HG02759 (cell line): ENCODE data around the gene CLDN5.

ENCODE experiments used
- ATAC-seq: cut with Tn5 transposase; IDR thresholded peaks from one replicate; pipeline ENCODE4 v1.9.1; 2021; ENCODE audit warnings: mild to moderate bottlenecking, moderate library complexity; ENCODE audit not compliant: unreplicated experiment

CLDN5 gene

DNA sequence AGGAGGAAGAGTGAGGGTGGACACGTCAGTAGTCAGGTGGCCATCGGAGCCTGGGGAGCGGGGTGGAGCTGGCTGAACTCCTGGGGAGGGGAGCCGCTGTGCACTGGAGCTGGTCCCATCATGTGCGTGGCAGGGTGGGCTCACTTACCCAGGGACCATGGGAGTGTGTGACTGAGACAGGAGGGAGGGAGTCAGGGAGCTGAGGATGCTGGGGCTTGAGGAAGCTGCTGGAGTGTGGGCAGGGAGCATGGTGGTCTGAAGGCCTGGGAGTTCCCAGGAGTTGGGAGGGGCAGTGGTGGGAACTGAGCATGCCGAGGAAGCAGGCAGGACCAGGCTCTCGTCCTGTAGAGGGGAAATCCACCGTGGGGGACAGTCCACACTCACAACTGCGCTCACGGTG lies 18.0 kb downstream of the CLDN5 start:
- ATAC-seq, result no peak

- ATAC-seq, result no peak
Observed at GRCh38 chr22:19505735-19506126, 18.5 kb downstream of the CLDN5 start.

DNA sequence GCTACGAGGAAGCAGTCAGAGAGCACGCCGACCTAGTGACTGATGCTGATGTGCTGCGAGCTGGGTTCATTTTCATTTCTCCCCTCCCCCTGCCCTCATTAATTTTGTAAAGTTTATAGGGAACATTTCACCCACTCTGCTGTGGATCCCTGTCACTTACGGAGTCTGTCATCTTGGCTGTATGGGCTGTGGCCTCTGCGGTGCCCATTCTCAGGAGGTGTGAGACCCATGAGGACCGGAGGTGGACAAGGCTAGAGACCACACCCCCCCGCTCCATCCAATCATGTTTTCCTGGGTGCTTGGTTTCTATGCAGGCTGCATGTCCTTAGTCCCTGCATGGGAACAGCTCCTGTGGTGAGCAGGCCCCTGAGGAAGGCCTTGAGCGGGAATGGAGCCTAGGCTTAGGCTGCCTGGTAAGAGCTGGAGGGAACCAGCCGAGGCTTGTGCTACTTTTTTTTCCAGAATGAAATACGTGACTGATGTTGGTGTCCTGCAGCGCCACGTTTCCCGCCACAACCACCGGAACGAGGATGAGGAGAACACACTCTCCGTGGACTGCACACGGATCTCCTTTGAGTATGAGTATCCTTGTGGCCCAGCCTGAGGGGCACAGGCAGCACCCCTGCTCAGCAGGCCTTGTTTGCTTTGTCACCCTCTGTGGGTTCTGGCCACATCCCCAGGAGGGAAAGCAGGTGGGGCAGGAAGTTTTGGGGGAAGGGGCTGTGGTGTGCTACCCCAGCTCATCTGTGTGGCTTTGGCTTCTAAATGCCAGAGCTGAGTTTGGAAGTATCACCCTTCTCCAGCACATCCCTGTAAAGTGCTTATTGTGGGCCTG lies 19.1 kb downstream of the CLDN5 start:
- ATAC-seq, result no peak

- ATAC-seq, result no peak
Observed at GRCh38 chr22:19503869-19504268, 20.3 kb downstream of the CLDN5 start.

DNA sequence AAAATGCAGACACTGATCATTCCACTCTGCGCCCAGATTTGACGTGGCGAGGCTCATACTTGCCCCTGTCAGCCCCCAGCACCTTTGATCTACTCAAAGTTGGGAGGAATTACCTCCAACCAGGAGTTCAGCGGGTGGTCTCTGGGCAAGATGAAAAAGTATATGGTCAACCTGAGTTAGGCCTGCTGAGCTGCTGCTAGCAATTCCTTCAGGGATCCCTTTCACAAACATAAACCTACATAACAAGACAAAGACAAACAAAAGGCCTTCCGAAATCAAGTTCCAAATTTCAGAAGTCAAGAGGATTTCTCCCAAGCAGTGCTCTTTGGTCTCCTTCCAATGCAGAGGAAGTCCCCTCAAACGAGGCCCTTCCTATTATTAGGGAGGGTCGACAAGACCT lies 20.8 kb downstream of the CLDN5 start:
- ATAC-seq, result no peak

- ATAC-seq, result no peak
Observed at GRCh38 chr22:19501897-19502447, 22.2 kb downstream of the CLDN5 start.

DNA sequence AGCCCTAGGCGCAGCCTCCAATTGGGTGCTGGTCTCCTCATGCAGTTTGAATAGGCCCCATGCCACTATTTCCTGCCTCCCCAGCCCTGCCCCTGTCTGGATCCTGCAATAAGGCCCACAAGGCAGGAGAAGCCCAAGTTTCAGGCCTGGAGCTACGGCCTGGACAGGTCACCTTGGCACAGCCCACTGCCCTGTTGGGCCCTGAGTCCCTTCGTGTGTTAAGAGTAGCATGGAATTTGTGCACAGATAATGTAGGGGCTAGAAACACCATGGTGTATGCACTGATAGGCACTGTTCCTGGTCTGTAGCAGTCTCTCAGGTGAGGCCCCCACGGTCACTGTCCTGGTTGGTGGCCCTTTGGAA lies 24.3 kb downstream of the CLDN5 start:
- no peak for ATAC-seq

GRCh38 chr22:19499236-19499879 lies 24.9 kb downstream of the CLDN5 start:
- ATAC-seq, result no peak

- no peak for ATAC-seq
Observed at GRCh38 chr22:19498866-19499190, 25.4 kb downstream of the CLDN5 start.

- ATAC-seq, result no peak
Observed at GRCh38 chr22:19498154-19498865, 25.9 kb downstream of the CLDN5 start.

DNA sequence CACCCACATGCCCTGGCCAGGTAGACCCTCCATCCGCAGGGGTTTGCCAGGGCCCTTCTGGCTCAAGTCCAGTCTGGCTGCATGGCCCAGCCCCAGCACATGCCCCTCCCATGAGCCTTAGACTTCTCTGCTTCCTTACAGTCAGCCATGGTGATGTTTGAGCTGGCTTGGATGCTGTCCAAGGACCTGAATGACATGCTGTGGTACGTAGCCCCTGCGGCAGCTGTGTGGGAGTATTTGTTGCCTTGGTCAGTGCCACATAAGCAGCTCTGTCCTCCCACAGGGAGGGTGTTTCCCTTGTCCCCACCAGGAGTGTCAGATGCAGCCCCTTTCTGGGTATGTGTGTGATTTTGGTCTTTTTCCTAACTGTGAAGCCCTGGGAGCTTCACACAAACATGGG lies 27.0 kb downstream of the CLDN5 start:
- ATAC-seq, result no peak

GRCh38 chr22:19496324-19496630 lies 27.9 kb downstream of the CLDN5 start:
- ATAC-seq, result no peak

- no peak for ATAC-seq
Observed at GRCh38 chr22:19495562-19496323, 28.5 kb downstream of the CLDN5 start.

DNA sequence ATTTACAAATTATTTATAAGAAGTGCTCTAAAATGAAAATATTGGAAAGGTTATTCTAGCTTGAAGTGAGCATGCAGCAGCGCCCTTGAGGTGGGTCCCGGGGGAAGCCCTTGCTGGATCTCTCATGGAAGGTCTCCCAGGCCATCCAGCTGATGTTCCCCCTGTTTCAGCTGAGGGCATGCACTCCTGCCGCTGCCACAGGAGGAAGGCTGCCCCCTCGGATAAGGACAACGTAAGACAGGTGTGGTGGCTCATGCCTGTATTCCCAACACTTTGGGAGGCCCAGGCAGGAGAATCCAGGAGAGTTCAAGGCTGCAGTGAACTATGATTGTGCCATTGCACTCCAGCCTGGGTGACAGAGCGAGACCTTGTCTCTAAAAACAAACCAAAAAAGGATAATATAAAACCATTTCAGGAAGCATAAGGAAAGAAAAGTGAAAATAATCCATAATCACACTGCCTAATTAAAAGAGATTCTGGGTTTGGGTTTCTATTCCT lies 29.5 kb downstream of the CLDN5 start:
- no peak for ATAC-seq

DNA sequence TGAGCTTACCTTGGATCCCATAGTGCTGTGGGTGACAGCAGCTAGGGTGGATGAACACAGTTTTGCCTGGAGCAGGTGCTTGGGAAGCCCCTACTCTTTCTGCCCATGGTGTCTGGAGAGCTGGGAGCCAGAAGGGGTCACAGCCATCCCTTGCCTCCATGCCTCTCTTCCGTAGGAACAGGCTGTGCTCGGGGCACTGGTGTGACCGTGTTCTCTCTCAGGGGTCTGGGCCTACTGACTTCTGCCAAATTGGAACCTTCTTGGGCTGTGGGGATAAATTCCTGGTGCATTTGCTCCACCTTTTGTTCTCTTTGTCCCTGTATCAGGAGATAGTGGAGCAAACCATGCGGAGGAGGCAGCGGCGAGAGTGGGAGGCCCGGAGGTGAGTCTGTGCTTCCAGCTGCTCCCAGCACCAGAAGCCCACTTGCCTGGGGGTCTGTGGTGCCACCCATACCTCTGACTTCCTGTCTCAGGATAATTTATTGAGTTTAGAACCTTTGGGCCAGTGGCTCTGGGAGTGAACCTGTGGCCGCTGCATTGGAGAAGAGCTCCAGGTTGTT lies 30.1 kb downstream of the CLDN5 start:
- no peak for ATAC-seq

- ATAC-seq, result no peak
Observed at GRCh38 chr22:19492504-19493174, 31.6 kb downstream of the CLDN5 start.

- no peak for ATAC-seq
Observed at GRCh38 chr22:19490628-19491230, 33.5 kb downstream of the CLDN5 start.

DNA sequence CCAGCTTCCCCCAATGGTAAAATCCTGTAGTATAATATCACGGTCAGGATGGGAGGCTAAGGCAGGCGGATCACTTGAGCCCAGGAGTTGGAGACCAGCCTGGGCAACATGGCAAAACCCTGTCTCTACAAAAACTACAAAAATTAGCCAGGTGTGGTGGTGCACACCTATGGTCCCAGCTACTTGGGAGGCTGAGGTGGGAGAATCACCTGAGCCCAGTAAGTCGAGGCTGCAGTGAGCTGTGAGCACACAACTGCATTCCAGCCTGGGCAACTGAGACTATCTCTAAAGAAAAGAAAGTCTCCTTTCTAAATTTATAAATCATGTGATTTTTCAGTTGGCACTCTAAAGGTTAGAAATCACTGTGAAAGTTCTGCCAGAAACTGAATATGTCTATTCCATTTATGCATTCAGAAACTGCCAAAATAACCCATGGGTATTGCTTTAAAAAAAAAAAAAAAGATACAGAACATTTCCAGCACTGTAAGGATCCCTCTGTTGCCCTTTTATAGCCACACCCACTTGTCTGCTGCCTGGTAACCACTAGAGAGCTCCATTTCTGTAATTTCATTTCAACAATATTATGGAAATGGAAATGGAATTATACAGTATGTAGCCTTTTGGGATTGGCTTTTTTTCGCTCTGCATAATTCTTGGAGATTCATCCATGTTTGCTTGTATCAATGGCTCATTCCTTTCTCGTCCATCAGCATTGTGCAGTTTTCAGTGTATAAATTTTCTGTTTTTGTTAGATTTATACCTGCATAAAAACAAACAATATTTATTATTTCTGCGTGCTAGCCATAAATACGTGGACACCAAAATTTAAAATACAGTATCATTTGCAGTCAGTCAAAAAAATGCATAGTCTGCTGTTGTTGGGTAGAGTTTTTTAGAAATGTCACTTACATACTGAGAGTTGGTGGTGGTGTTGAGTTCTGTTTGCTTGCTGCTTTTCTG lies 35.0 kb downstream of the CLDN5 start:
- no peak for ATAC-seq

DNA sequence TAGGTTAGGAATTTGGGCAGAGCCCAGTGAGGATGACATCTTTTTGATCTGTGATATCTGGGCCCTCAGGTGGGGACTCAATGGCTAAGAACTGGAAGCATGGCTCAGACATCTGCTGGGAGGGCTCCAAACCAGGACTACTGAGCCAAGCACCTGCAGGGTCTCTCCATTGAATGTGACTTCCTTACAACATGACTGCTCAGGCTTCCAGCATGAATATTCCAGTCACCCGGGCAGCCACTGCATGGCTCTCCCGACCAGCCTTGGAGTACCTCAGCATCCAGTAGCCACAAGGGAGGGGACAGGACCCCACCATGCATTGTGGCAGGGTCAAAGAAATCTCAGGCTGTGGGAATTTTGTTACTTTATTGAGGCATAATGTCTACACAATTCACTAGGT lies 35.9 kb downstream of the CLDN5 start:
- ATAC-seq, result no peak
